GM21528 (cell line): ENCODE data around the gene FER.
"Not testable (repeated sequence)": the region's sequence is repeated elsewhere in the genome, so short reads cannot be mapped to it uniquely, and the experiment has no call there.

Source experiments
- ATAC-seq: cut with Tn5 transposase; IDR thresholded peaks from one replicate; pipeline ENCODE4 v1.9.1; 2021; ENCODE audit warnings: mild to moderate bottlenecking, moderate library complexity; ENCODE audit not compliant: unreplicated experiment, low FRiP score

FER gene

GRCh38 chr5:108794349-108794748 is 46.7 kb downstream of the FER start:
- not testable (repeated sequence) for ATAC-seq

- no peak for ATAC-seq
Measured at GRCh38 chr5:108797396-108797795, 49.7 kb downstream of the FER start.

- ATAC-seq, result no peak
Measured at GRCh38 chr5:108797986-108798385, 50.3 kb downstream of the FER start.

- ATAC-seq, result no peak
Measured at GRCh38 chr5:108798513-108799265, 51.0 kb downstream of the FER start.

- no peak for ATAC-seq
Measured at GRCh38 chr5:108801301-108801700, 53.6 kb downstream of the FER start.

- no peak for ATAC-seq
Measured at GRCh38 chr5:108801776-108802175, 54.1 kb downstream of the FER start.

GRCh38 chr5:108810717-108811116 is 63.0 kb downstream of the FER start:
- no peak for ATAC-seq

- no peak for ATAC-seq
Measured at GRCh38 chr5:108813673-108814072, 66.0 kb downstream of the FER start.

- ATAC-seq, result no peak
Measured at GRCh38 chr5:108814551-108814950, 66.9 kb downstream of the FER start.

GRCh38 chr5:108818613-108819272 is 71.0 kb downstream of the FER start:
- ATAC-seq, result peak; percentile 86

- ATAC-seq, result no peak
Measured at GRCh38 chr5:108820983-108821382, 73.3 kb downstream of the FER start.

GRCh38 chr5:108822211-108822947 is 74.7 kb downstream of the FER start:
- no peak for ATAC-seq

- ATAC-seq, result no peak
Measured at GRCh38 chr5:108827131-108827530, 79.4 kb downstream of the FER start.

- no peak for ATAC-seq
Measured at GRCh38 chr5:108830705-108831276, 83.1 kb downstream of the FER start.

- ATAC-seq, result no peak
Measured at GRCh38 chr5:108836492-108836891, 88.8 kb downstream of the FER start.

GRCh38 chr5:108842260-108842941 is 94.7 kb downstream of the FER start:
- not testable (repeated sequence) for ATAC-seq

- ATAC-seq, result not testable (repeated sequence)
Measured at GRCh38 chr5:108851129-108851528, 103.4 kb downstream of the FER start.

- no peak for ATAC-seq
Measured at GRCh38 chr5:108857905-108858304, 110.2 kb downstream of the FER start.

GRCh38 chr5:108858959-108859358 is 111.3 kb downstream of the FER start:
- peak; percentile 95 for ATAC-seq

GRCh38 chr5:108862211-108862610 is 114.5 kb downstream of the FER start:
- ATAC-seq, result no peak
